ENCODE measurements around the gene DGUOK.
"Not testable (repeated sequence)": the region's sequence is repeated elsewhere in the genome, so short reads cannot be mapped to it uniquely, and the experiment has no call there.

DGUOK gene

GRCh38 chr2:73922681-73923080 lies 4.0 kb upstream of the DGUOK start:
- DNase-seq: no peak

- no peak for DNase-seq
Observed at GRCh38 chr2:73925033-73925704, 1.5 kb upstream of the DGUOK start.

- DNase-seq: no peak
Observed at GRCh38 chr2:73925853-73926492, 707 bp upstream of the DGUOK start.

- no peak for DNase-seq
Observed at GRCh38 chr2:73927344-73927743, 664 bp downstream of the DGUOK start.

GRCh38 chr2:73928963-73929347 lies 2.3 kb downstream of the DGUOK start:
- DNase-seq: no peak

GRCh38 chr2:73930386-73930785 lies 3.7 kb downstream of the DGUOK start:
- no peak for DNase-seq

GRCh38 chr2:73931531-73932500 lies 5.1 kb downstream of the DGUOK start:
- peak; percentile 56 to 59 for DNase-seq

- no peak for DNase-seq
Observed at GRCh38 chr2:73933194-73933593, 6.5 kb downstream of the DGUOK start.

GRCh38 chr2:73935641-73936040 lies 9.0 kb downstream of the DGUOK start:
- no peak for DNase-seq

- DNase-seq: no peak
Observed at GRCh38 chr2:73937103-73937885, 10.6 kb downstream of the DGUOK start.

GRCh38 chr2:73937899-73938298 lies 11.2 kb downstream of the DGUOK start:
- no peak for DNase-seq

GRCh38 chr2:73938718-73939352 lies 12.2 kb downstream of the DGUOK start:
- no peak for DNase-seq

GRCh38 chr2:73939419-73939818 lies 12.7 kb downstream of the DGUOK start:
- peak; percentile 18 to 40 for DNase-seq

- not testable (repeated sequence) for DNase-seq
Observed at GRCh38 chr2:73940066-73940465, 13.4 kb downstream of the DGUOK start.

GRCh38 chr2:73942664-73943063 lies 16.0 kb downstream of the DGUOK start:
- no peak for DNase-seq

- no peak for DNase-seq
Observed at GRCh38 chr2:73944714-73945113, 18.0 kb downstream of the DGUOK start.

- no peak for DNase-seq
Observed at GRCh38 chr2:73946215-73946614, 19.5 kb downstream of the DGUOK start.

GRCh38 chr2:73946666-73947065 lies 20.0 kb downstream of the DGUOK start:
- no peak for DNase-seq

GRCh38 chr2:73947412-73948018 lies 20.8 kb downstream of the DGUOK start:
- DNase-seq: no peak

- DNase-seq: no peak
Observed at GRCh38 chr2:73949802-73950201, 23.1 kb downstream of the DGUOK start.

- DNase-seq: no peak
Observed at GRCh38 chr2:73952499-73953446, 26.1 kb downstream of the DGUOK start.
